ENCODE measurements around the gene BTN1A1. TPM values are rescaled to one million over a fixed set of nuclear protein-coding genes. Genes with fewer than 3 reads are reported as not detected.
"Not testable (repeated sequence)": the region's sequence is repeated elsewhere in the genome, so short reads cannot be mapped to it uniquely, and the experiment has no call there.

Gene BTN1A1
- total RNA-seq, 1 donor, result not detected

- no peak for DNase-seq (ENCODE audit: low read depth in 2 of 3, low spot score in 2 of 3)
Measured at GRCh38 chr6:26534681-26535465, 34.8 kb downstream of the BTN1A1 start.

- DNase-seq (ENCODE audit: low read depth in 2 of 3, low spot score in 2 of 3), result peak in 1 of 3 donors; percentile 71
Measured at GRCh38 chr6:26536571-26537159, 36.6 kb downstream of the BTN1A1 start.

GRCh38 chr6:26537160-26537845 is 37.2 kb downstream of the BTN1A1 start:
- peak; percentile 91 to 97 (median 93) for DNase-seq (ENCODE audit: low read depth in 2 of 3, low spot score in 2 of 3)

GRCh38 chr6:26537846-26538571 is 37.9 kb downstream of the BTN1A1 start, which contains the start of gene HMGN4:
HMGN4 (plus strand) TSS chr6:26538366; CDS start chr6:26545207, 6,841 bp downstream.
- peak; percentile 90 to 96 (median 91) for DNase-seq (ENCODE audit: low read depth in 2 of 3, low spot score in 2 of 3)

DNA sequence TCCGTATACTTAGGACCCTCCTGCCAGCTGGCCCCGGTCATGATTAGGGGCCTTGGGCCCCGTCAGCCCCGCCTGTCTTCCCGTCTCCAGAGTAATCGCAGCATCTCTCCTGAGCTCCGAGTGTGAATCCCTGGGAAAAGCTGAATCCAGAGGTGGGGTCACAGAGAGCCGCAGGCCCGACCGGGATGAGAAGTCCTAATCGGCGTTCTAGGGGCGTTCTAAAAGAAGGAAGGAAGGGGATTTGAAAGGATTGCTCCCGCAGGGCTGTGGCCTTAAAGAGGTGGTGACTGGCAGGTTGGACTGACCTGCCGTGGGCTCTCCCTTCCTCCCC is 38.4 kb downstream of the BTN1A1 start:
- no peak for DNase-seq (ENCODE audit: low read depth in 2 of 3, low spot score in 2 of 3)

GRCh38 chr6:26539071-26539615 is 39.0 kb downstream of the BTN1A1 start:
- DNase-seq (ENCODE audit: low read depth in 2 of 3, low spot score in 2 of 3), result no peak

DNA sequence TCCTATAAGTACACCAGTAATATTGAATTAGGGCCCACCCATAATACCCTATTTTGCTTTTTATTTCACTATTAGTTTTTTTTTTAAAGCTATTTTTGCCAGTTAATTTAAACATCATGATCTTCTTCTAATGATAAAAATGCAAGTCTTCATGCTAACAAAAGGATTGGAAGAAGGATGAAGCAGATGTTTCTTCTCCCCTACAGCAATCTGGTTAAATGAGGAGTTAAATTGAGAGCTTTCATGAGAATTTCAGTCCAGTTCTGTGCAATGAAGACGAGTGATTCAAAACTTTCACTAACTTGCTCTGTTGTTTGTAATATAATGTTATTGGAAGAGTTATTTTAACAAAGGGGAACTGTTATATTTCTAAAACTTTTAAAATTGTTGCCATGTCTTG is 41.5 kb downstream of the BTN1A1 start:
- DNase-seq (ENCODE audit: low read depth in 2 of 3, low spot score in 2 of 3), result no peak

DNA sequence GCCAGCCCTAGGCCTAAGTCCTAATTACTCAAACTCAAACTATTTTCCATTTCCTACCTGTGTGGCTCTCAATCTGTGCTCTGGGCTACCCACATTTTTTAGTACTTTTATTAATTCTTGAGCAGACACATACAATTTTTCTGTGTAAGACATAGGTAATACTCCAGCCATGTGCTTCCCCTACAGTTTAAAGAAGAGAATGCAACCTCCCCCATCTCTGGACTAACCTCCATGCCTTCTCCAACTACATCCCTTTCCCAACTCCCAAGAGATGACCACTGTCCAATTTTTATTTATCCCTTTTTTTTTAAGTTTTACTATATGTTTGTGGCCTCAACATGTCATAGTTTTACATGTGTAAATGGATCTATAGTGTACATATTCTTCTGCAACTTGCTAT is 43.9 kb downstream of the BTN1A1 start:
- peak in 1 of 3 donors; percentile 39 for DNase-seq (ENCODE audit: low read depth in 2 of 3, low spot score in 2 of 3)

DNA sequence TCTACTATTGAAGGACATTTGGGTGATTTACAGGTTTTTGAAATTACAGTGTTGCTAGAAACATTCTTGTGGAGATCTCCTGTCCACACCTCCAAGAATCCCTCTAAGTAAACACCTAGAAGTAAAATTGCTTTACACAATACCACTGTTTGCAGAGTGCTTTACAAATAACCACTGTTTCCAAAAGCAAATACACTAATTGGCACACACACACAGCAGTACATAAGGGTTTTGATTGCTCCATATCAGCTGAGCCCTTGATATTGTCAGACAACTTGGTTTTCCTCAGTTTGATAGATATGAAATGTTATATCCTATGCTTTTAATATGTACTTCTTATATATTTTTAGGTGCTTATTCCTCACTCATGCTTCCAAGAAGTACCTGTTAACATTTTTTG is 44.4 kb downstream of the BTN1A1 start:
- no peak for DNase-seq (ENCODE audit: low read depth in 2 of 3, low spot score in 2 of 3)

DNA sequence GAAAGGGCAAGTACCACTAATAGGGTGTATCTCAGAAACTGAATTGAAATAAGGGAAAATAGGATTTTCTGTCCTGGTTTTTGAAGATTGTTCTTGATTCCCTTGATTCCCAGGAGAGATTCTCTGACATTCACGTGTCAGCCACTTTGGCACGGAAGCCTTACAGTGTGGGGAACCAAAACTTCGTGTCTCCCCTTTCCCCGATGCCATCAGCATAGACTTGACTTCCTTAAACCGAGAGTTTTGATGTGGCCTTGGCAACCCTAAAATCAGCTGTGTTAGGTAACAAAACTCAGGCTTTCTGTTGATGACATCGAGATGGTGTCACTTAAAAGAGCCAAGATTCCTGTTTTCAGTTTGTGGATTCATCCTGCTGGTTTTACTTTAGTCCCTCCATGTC is 45.5 kb downstream of the BTN1A1 start:
- no peak for DNase-seq (ENCODE audit: low read depth in 2 of 3, low spot score in 2 of 3)

GRCh38 chr6:26547363-26547762 is 47.3 kb downstream of the BTN1A1 start:
- not testable (repeated sequence) for DNase-seq (ENCODE audit: low read depth in 2 of 3, low spot score in 2 of 3)

- peak in 2 of 3 donors; percentile 54 to 59 for DNase-seq (ENCODE audit: low read depth in 2 of 3, low spot score in 2 of 3)
Measured at GRCh38 chr6:26550250-26550993, 50.3 kb downstream of the BTN1A1 start.

DNA sequence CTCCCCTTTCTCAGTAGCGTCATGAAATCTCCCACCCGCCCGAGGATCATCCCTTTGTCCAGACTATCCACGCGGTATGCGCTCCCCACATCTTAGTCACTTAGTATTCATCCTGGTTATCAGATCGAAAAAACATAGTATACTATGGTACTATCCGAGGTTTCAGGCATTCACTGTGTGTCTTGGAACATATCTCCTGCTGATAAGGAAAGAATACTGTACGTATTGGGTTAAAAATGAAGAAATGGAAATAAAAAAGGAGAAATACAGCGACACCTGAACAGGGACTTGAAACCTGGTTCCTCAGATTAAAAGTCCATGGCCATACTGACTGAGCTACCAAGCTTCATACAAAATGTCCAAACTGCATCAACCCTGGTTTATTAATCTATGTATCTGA is 52.1 kb downstream of the BTN1A1 start:
- no peak for DNase-seq (ENCODE audit: low read depth in 2 of 3, low spot score in 2 of 3)

DNA sequence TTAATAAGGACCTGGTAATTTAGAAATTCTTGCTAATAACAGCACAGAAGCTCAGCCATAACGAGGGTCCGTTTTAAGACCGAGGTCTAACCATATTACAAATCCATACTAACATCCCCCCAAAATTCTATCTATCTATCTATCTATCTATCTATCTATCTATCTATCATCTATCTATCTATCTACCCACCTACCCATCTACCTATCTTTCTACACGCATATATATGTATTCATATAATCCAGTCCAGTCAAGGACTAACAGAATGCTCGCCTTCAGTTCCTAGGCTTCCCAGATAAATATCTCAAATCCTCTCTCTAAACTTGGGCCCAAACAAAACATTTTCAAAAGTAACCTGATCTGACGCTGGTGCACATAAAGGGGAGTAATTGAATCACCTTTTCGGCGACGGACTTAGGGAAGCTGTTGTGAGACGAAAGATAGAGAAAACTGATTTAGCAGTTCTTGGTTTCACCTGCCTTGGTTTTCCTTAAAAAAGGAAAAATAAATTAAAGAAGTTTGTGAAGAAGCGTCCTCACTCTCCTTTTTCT is 52.6 kb downstream of the BTN1A1 start:
- no peak for DNase-seq (ENCODE audit: low read depth in 2 of 3, low spot score in 2 of 3)

DNA sequence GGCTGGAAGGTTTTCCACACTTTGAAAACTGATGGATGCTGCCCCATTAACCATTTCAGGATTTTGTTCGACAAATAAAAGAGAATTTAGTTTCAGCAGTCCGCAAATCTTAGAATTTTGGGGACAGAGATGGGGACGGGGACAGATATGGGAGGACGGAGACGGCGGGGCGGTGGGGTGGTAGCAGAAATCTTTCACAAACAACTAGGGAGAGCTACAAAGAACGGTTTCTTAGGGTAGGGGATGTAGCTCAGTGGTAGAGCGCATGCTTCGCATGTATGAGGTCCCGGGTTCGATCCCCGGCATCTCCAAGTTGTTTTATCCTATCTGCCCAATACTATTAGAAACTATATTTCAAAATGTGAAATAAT is 53.1 kb downstream of the BTN1A1 start:
- DNase-seq (ENCODE audit: low read depth in 2 of 3, low spot score in 2 of 3), result peak in 2 of 3 donors; percentile 77 to 89

DNA sequence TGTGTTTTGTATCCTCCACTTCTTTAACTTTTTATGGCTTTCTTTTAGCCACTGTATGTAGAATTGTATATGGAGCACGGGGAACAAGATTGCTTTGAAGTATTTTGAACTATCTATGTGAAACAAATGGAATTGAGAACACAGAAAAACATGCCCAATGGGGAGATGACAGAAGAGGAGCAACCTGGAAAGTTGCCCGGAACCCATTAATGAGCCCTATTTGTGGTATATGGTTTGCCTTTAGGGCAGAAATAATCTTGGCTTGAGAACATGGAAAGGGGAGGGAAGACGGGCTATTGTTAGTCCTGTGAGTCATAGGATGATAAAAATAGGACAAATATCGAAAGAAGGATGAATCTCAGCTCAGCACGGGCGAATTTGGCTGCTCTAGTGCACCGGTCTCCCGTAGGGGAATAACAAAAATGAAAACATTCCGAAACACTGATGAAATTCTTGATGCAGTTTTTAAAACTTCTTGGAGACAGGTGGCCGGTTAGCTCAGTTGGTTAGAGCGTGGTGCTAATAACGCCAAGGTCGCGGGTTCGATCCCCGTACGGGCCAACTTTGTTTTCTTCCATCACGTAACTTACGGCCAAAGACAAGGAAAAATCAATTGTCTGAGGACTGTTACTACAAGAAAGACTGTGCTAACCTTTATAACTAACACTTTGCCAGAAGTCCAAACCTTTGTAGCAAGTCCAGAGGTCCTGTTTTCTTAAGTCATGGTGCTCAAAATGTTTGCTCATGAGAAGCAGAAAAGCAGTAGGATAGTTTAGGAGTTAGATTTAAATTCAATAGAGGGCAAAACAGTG is 53.7 kb downstream of the BTN1A1 start:
- peak; percentile 69 to 91 (median 76) for DNase-seq (ENCODE audit: low read depth in 2 of 3, low spot score in 2 of 3)

DNA sequence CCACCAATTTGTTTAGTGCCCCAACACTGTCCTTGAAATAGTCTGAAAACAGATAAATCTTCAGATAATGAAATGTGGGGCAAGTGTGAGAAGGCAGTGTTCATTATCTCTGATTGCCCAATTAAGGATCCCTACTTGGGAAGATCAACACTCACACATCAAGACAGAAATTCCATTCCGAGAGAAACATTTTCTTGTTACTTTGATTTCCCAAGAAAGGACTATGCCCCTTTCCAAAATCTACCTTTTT is 54.3 kb downstream of the BTN1A1 start:
- DNase-seq (ENCODE audit: low read depth in 2 of 3, low spot score in 2 of 3), result no peak

DNA sequence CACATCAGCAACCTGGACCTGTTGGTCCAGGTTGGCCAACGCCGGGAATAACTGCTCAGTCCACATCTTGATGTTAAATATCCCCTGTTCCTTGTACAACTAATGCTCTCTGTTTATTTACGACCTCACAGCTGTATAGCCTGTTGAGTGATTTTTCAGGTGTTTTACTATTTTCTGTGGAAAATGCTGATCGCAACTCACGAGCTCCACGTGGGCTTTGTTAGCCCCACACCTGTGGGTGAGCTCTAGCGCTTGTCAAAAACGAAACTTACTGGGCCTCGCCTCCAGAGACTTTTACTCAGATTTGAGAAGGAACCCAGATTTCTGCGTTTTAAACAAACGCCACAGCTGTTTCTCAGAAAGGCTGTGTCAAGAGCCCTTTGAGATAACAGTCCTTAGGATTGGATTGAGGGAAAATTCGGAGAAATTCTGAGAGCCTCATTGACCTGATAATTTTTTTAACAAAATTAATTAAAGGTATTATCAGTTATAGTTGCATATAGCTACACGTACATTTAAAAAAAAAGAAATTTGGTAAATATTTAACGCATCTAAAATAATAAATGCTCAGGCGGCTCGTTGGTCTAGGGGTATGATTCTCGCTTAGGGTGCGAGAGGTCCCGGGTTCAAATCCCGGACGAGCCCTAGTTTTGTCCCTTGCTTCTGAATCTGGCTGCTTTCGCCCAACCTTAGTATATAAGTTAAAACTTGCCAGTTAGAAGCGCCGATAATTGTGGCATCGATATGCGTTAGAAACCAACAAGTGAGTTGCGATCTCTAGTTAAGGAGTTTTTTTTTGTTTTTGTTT is 54.8 kb downstream of the BTN1A1 start:
- DNase-seq (ENCODE audit: low read depth in 2 of 3, low spot score in 2 of 3), result peak in 2 of 3 donors; percentile 52 to 69

Measured in hematopoietic multipotent progenitor cell (in vitro differentiated cells).